Fibroblast of pulmonary artery (primary cell): ENCODE data around the gene MRPL22.

Experiments
- DNase-seq: peaks from one replicate; pipeline ENCODE4 v3.0.0-alpha.2; 2010; ENCODE audit warnings: low read depth
- H3K4me3 ChIP-seq: replicated peaks from 2 replicates; pipeline ENCODE4 v1.5.1; 2011; ENCODE audit warnings: low read depth, mild to moderate bottlenecking, control low read depth, low read length, moderate library complexity
- TF ChIP-seq, protein P1 (sequence below): IDR thresholded peaks from 2 replicates; pipeline ENCODE4 v1.5.1; 2011; ENCODE audit warnings: mild to moderate bottlenecking, control low read depth, low read length, inconsistent platforms; ENCODE audit errors: missing control alignments

Gene MRPL22

GRCh38 chr5:155008669-155009068 is 67.8 kb downstream of the MRPL22 start:
- H3K4me3 ChIP-seq, result no peak overlapping the region
- peak; percentile 18 for DNase-seq

GRCh38 chr5:155010881-155011280 is 70.0 kb downstream of the MRPL22 start:
- TF ChIP-seq, protein P1, sequence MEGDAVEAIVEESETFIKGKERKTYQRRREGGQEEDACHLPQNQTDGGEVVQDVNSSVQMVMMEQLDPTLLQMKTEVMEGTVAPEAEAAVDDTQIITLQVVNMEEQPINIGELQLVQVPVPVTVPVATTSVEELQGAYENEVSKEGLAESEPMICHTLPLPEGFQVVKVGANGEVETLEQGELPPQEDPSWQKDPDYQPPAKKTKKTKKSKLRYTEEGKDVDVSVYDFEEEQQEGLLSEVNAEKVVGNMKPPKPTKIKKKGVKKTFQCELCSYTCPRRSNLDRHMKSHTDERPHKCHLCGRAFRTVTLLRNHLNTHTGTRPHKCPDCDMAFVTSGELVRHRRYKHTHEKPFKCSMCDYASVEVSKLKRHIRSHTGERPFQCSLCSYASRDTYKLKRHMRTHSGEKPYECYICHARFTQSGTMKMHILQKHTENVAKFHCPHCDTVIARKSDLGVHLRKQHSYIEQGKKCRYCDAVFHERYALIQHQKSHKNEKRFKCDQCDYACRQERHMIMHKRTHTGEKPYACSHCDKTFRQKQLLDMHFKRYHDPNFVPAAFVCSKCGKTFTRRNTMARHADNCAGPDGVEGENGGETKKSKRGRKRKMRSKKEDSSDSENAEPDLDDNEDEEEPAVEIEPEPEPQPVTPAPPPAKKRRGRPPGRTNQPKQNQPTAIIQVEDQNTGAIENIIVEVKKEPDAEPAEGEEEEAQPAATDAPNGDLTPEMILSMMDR, result no peak
- no peak for DNase-seq
- H3K4me3 ChIP-seq, result no peak overlapping the region

More at GRCh38 chr5:155008669-155009068, 67.8 kb downstream of the MRPL22 start:
- TF ChIP-seq, protein P1, result no peak

DNA sequence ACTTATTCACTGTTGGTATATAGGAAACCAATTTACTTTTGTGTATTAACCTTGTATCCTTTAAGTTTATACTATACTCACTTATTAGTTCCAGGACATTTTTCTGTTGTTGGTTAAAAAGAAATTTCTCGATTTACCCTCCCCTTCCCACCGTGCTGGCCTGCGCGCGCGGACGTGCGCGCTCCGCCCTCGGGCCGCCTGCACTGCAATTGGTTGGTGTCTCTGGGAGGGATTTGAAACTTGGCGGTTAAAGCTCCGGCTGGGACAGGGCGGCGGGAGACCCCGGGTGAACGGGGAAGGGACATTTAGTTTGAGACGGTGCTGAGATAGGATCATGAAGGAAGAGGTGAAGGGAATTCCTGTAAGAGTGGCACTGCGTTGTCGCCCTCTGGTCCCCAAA is 72.7 kb downstream of the MRPL22 start, which contains the start of gene KIF4B:
KIF4B (plus strand) TSS at position 230 of the 400 bp plus-strand sequence; CDS start at position 335, 105 bp downstream.
- no peak within 1 kb of the TSS for H3K4me3 ChIP-seq
- TF ChIP-seq, protein P1, result no peak
- DNase-seq, result no peak

- no peak for DNase-seq
- no peak overlapping the region for H3K4me3 ChIP-seq
- TF ChIP-seq, protein P1, result no peak
Measured at GRCh38 chr5:155015239-155015638, 74.4 kb downstream of the MRPL22 start.

- TF ChIP-seq, protein P1, result no peak
Measured at GRCh38 chr5:155017610-155018009, 76.7 kb downstream of the MRPL22 start.

More at GRCh38 chr5:155017610-155018009, 76.7 kb downstream of the MRPL22 start:
- no peak overlapping the region for H3K4me3 ChIP-seq
- DNase-seq, result no peak
